HG03342 (cell line): ENCODE data around the gene LRRC8D.

Experiments used
- ATAC-seq: cut with Tn5 transposase; IDR thresholded peaks from one replicate; pipeline ENCODE4 v1.9.1; 2021; ENCODE audit warnings: mild to moderate bottlenecking, moderate library complexity; ENCODE audit not compliant: unreplicated experiment

Gene LRRC8D

DNA sequence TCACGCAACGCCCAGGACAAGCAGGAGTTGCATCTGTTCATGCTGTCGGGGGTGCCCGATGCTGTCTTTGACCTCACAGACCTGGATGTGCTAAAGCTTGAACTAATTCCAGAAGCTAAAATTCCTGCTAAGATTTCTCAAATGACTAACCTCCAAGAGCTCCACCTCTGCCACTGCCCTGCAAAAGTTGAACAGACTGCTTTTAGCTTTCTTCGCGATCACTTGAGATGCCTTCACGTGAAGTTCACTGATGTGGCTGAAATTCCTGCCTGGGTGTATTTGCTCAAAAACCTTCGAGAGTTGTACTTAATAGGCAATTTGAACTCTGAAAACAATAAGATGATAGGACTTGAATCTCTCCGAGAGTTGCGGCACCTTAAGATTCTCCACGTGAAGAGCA lies 113.6 kb downstream of the LRRC8D start:
- no peak for ATAC-seq

DNA sequence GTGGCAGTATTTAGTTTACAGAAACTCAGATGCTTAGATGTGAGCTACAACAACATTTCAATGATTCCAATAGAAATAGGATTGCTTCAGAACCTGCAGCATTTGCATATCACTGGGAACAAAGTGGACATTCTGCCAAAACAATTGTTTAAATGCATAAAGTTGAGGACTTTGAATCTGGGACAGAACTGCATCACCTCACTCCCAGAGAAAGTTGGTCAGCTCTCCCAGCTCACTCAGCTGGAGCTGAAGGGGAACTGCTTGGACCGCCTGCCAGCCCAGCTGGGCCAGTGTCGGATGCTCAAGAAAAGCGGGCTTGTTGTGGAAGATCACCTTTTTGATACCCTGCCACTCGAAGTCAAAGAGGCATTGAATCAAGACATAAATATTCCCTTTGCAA lies 114.4 kb downstream of the LRRC8D start:
- no peak for ATAC-seq

DNA sequence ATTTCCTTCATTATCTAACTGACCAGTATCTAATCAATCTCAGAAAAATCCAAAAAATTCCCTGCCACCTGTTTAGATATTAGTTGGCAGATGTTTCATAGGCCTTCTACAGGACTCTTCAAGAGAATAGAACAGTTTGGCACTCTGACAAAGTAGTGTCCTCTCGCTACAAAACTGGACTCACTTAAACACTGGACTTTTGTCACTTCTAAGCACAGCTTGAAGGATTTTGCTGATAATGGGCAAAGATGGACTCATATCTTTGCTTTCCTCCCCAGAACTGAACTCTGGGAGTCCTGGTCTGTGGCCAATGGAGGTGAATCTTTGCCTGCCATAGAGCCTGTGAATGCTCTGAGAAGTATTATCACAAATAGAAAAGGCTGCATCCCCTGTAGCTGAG lies 115.9 kb downstream of the LRRC8D start:
- ATAC-seq = no peak

DNA sequence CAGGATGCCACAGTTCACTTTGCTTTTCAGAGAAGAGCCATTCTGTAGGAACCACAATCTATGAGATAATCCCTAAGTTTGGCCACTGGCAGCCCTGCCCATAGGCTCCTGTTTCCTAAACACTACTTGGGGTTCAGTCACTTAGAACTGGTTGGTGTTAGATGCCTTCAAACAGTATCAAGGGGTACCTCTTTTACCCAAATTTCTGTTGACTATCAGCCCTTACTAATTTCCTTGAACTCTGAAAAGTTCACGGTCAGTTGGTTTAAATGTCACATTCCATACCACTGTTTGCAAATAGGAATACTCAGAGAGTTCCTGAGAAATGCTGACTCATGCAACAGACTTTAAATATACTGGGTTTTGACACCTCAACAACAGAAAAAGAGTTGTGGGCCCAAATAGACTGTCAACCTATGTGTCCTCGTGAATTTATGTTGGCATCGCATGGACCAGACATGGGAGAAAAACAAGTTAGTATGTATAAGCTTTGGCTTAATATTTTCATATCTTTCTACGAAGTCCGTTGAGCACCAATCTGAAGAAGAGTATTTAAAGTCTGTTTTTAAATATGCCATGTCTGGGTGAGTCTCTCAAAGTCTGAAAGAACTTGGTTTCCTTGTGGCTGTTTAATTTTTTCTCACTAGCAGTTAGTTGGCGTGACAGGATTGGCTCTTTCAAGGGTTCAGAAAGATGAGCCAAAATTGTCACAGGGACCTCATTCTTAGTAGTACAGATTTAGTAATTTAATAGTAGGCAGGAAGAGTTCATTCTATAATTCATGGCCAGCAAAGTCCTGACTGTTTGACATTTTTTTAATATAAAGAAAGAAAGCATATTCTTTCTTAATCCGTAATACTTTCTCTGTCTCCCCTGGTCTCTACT lies 117.6 kb downstream of the LRRC8D start:
- no peak for ATAC-seq

DNA sequence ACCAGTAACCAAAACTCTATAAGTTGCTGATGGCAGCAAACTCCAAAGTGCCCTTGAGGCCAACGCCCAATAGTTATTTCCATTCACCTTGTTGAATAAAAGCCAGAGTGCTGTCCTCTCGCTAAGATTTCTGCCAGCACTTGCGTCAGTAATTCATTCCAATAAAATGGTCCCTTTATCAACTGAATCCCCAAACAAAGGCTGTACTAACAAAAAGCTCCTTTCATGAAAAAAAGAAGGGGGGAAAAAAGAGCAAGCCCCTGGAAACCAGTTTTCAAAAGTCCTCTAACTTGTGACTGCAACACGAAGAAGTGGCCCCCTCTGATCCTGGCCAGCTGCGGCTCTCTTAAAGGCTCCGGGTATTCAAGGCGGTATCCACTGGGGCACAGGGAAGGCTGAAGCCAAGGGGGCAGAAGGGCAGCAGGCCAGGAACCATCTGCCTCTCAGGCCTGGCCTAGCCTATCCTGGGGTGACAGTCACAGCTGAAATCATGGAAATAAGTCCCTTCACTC lies 118.3 kb downstream of the LRRC8D start:
- no peak for ATAC-seq

DNA sequence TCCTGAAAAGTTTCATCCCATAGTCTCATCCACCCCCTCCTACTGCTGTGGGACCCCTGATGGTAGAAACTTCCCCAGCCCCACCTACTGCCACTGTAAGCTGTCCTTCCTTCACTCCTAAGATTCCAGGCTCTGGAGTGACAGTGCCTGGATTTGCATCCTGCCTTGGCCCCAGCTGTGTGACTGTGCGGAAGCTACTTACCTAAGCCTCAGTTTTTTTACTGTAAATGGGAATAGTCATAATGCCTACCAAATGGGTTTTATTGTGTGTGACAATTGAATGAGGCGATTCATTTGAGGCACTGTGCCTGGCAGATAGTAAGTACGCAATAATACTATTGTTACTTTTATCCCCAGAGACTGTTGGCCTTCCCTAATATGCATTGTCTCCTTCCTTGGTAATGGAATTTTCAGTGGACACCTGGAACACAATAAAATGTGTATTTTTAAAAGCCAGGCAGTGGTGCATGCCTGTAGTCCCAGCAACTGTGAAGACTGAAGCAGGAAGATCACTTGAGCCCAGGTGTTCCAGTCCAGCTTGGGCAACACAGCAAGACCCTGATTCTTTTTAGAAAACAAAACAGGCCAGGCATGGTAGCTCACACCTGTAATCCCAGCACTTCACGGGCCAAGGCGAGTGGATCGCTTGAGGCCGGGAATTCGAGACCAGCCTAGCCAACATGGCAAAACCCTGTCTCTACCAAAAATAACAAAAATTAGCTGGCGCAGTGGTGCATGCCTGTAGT lies 119.0 kb downstream of the LRRC8D start:
- ATAC-seq = no peak

DNA sequence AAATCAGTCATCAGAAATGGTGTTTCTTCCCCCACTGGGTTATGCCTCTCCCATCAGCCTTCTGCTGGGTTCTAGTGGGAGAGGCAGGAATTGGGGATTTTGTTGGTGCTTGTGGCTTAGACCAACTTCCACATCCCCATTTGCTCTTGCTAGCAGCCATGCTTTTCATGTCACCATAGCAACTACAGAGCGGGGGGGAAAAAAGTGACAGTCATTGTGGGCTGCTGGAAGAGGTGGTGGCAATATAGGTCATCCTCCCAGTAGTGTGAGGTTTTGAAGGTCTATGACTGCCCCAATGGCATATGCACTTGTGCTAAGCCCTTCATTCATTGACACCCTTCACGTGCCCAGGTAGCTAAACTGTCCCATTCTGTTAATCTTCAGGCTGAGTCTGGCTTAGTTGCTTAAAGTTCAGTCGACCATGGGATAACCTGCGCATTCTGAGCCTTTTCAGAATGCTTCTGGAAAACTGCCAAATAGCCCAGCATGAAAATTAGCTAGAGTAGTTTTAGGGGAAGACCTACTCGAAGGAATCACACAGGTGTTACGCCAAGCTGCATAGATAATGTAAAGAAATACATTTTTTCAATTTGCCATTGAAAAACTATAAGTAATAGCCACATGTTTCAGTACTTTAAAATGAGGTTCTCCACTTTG lies 120.4 kb downstream of the LRRC8D start:
- peak; percentile 64 for ATAC-seq

DNA sequence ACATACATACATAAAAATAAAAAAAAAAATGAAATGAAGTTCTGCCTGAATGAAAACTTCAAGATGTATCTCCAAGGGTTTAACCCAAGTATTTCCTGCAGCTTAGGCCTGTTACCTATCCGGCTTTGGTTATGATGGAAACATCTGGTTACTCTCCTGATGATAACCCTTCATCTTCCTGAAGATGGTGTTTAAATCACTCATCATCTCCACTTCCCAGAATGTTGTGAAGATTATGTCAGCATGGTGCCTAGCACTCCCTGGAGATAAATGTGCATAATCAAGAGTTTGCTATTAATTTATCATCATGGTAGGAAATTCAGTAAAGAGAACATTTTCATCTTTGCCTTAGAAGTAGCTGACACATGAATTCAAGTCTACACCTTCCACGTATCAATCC lies 121.2 kb downstream of the LRRC8D start:
- ATAC-seq = no peak

DNA sequence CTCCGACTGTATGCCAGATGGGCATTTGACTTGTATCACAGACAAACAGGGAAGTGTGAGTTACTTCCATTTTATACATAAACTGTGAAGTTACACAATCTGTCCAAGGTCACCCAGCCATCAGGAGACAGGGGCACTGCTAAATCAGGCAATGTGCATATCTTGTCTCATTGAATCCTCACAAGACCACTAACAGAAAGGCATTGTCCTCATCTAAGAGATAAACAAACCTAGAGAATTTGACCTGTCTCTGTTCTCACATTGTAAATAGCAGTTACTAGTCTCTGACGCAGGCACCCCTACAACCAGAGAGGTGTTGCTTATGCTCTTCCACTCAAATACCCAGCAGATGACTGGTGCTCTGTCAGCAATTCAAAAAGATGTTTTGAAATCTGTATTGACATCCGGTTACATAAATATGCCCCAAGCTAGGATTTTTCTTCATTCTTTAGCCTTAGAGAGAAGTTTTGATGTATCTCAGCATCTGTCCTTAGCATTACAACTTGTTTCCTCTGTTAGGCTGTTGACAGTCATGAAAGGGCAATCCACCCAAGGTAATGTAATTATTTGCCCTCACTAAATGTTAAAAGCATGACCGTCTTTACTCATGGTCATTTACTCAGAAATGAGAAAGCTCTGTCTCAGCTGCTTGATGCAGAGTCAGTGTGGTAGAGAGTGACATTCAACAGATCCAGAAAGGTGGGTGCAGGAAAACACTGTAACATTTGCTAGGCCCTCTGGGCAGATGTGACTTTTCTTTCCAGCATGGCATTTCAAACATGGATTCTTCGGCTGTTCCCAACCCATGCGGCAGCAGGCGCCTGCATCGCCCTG lies 122.2 kb downstream of the LRRC8D start:
- no peak for ATAC-seq

DNA sequence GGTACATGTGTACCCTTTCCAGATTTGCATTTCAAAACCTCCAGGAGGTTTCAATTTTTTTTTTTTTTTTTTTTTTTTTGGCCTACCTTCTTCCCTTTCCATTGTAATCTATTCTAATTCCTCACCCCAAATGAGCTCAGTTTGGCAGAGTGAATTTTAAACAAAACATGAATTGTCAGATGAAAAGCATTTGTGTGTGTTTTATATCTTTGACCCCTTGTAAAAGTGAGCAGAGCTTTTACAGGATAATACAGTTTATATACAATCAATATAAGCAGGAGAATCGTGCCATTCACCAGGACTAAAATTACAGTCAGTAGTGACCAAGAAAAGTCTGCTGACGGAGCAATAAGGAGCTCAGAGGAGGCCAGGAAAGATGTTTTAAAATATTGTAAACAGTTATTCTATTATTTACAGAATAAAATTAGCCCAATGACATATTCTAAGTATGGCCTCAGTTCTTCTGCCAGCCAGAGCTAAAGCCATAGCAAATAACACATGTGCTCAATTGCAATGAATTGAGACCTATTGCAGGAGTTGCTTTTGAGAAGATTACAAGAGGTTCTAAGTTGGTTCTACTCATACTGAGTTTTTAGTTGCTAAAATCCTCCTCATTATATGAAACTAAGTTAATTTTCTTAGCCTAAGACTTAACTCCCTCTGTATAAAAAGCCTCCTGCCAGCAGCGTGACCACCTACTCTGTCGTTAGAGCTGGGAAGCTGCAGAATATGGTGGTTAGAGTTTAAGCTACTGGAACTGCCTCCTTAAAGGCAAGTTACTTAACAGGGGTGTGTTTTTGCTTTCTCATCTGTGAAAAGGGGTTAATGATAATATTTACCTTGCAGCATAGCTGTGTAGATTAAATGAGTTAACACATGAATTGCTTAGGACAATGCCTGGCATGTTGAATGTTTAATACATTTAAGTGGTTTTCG lies 123.3 kb downstream of the LRRC8D start:
- ATAC-seq = no peak

DNA sequence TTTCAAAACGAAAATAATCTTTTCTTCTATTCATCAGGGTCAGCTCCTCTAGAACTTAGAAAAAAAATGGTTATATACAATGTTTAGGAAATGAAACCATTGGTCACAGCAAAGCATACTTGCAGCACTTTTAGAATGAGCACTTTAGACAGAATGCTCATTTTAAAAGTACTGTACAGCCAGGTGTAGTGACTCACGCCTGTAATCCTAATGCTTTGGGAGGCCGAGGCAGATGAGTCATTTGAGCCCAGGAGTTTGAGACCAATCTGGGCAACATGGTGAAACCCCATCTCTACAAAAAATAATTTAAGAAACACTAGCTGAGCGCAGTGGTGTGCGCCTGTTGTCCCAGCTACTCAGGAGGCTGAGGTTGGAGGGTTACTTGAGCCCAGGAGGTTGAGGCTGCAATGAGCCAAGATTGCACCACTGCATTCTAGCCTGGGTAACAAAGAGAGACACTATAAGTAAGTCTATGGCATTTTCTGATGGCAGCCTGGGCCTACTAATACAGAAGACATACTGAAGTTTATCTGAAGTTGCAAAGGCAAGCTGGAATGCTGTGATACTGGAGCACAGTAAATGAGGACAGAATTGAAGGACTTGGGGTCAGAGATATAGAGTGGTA lies 125.1 kb downstream of the LRRC8D start:
- peak; percentile 70 for ATAC-seq

DNA sequence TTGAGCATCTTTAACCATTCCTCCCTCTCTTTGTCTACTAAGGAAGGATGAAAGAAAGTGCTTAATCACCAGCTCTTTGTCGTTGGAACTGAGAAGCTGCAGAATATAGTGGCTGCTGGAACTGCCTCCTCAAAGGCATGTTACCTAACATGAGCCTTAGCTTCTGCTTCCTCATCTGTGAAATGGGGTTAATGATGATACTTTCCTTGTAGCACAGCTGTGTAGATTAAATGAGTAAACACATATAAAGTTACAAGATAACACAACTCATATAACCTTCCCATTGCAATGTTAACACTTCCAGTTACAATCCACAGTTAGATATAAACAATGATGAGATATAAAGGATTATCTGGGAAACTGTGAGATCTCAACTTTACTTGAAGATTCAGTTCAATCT lies 125.7 kb downstream of the LRRC8D start:
- ATAC-seq = peak; percentile 6

DNA sequence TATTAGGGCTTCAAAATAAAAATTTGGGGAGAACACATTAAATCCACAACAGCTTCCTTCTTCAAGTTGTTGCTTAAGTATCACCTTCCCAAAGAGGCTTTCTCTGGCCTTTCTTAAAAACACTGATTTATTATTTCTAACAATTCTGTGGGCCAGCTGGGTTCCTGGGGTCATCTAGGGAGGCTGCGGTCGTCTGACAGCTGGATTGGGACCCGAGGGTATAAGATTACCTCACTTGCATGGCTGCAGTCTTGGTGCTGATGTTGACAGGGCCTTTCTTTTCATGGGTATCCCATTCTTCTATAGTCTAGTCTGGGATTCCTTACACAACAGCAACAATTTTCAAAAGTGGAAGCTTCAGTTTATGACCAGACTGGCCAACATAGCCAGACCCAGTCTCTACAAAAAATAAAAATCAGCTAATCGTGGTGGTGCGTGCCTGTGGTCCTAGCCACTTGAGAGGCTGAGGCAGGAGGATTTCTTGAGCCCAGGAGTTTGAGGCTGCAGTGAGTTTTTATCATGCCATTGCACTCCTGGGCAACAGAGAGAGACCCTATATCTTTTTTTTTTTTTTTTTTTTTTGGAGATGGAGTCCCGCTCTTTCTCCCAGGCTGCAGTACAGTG lies 128.0 kb downstream of the LRRC8D start:
- ATAC-seq = no peak

DNA sequence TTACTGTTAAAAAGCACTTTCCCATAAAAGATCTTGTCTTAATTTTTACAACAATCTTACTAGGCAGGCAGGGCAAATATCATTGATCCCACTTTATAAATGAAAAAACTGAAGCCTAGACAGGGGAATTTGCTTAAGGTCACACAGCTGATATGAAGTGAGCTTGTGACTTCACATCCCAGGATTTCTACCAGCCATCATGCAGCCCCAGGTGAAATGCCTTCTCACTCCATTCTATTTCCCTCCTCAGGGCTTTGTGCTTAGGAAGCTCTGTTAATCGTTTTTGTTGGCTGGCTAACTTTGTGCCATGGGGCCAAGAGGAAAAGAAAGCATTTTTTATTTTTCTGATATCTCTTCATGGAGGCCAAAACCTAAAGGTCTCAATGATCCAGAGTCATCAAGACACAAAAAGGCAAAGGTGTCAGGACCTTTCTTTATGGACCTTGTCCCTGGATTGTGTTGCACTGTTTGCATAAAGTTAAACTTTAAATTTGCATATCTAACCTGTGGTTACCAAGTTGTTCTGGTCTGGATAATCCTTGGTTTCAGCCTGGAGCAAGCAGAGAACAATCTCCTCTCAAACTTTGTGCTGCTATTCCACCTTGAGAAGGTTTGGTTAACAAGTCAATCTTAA lies 129.3 kb downstream of the LRRC8D start:
- no peak for ATAC-seq

DNA sequence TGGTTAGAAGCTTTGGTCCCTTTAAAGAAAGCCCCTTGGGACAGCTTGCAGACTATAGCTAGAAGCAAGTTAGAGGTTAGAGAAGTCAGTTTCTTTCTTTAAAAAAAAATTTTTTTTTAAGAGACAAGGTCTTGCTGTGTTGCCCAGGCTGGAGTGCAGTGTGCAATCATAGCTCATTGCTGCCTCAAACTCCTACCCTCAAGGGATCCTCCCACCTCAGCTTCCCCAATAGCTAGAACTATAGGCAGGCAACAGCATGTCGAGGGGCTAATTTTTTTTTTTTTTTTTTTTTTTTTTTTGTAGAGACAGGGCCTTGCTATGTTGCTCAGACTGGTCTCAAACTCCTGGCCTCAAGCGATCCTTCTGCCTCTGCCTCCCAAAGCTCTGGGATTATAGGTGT lies 129.9 kb downstream of the LRRC8D start:
- no peak for ATAC-seq

DNA sequence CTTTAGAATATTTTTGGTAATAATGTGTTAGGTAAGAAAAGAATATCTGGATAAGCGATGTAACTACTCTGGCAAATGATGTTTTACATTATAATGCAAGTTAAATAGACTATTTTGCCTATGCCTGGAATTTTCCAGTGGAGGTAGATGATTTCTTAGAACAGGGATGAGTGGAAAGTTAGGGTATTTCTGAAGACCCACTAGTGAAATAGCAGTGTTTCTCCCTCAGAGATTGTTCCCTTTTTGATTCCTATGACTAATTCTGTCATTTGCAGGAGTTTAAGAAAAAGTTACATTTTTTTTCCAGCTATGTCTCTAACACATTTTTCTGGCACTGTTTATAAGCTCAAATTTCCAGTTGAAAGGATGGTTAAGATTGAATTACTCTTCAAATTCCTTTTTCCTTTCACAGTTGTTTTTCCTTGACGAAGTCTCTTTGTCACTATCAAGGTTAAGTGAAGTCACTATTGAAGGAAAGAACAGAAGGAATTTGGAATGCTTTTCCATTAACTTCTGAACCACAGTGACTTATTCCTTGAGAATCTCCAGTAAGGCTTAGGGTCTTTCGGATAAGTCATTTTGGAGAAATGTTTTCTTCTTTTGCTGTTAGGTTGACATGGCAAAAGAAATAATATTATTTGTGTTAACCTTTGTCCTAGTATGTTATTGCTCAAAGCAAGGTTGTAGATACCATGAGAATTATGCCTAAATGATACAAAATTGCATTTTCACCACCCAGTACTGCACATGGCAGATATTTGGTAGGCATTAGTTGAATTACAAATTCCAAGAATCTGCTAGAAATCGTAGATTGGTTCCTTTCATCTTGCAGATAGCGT lies 131.2 kb downstream of the LRRC8D start:
- ATAC-seq = no peak

DNA sequence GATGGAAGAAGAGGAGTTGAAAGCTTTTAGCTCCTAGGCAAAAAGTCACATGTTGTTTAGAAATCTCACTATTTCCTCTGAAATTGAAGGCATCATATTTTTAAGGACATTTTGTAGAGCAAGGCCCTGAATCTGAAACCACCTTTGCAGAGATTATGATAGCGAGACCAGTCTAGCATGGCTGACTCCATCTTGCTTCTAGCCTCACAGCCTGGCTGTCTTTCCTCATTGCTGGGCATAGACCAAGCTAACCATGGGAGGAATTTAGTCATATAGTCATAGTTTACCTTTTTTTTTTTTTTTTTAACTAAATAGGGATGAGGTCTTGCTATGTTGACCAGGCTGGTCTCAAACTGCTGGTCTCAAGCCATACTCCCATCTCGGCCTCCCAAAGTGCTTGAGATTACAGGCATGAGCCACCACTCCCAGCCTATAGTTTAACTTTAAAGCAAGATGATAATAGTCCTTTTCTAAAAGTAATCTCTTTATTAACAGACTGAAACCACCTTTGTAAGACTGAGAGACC lies 131.8 kb downstream of the LRRC8D start:
- no peak for ATAC-seq
